Gastroesophageal sphincter (tissue), 3 donors: ENCODE results near the gene KIRREL1.

Source experiments
- EP300 ChIP-seq: sonication (generic); formaldehyde crosslinking; IDR thresholded peaks from one replicate; pipeline ENCODE4 v1.6.1; 2017; ENCODE audit warnings: antibody characterized with exemption, mild to moderate bottlenecking
- POLR2A ChIP-seq, 2 donors: fragments of 450-650 bp; IDR thresholded peaks; one replicate each; pipeline ENCODE4 v1.6.1; 2017; ENCODE audit warnings: antibody characterized with exemption in 2 of 2, mild to moderate bottlenecking in 2 of 2, moderate library complexity in 1 of 2
- POLR2AphosphoS5 ChIP-seq: sonication (generic); formaldehyde crosslinking; IDR thresholded peaks from one replicate; pipeline ENCODE4 v1.6.1; 2017; ENCODE audit warnings: antibody characterized with exemption
- TF ChIP-seq, protein P1 (sequence below), 4 experiments: fragments of 200-600 bp in 2 of 4; fragments of 450-650 bp in 2 of 4; sonication (generic) in 1 of 4; IDR thresholded peaks; one replicate each; pipeline ENCODE4 v1.5.1; 2017 to 2019; ENCODE audit warnings: antibody characterized with exemption in 4 of 4, mild to moderate bottlenecking in 2 of 4, moderate library complexity in 2 of 4

DNA sequence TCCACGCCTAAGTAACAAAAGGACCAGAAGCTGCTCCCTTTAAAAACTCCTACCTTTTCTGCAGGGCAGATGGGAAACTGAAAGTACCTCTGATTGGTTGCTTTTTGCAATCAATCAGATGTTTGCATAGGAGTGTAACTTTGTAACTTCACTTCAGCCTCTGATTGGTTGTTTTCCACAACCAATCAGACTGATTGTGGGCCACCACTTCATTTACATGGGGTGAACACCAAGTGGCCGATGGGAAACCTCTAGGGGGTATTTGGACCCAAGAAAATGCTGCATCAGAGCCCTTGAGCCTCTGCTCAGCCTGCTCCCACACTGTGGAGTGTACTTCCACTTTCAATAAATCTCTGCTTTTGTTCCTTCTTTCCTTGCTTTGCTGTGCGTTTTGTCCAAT lies 154.4 kb downstream of the KIRREL1 start:
- no peak for TF ChIP-seq POLR2A (IDR thresholded peaks at IDR 0.05)
- TF ChIP-seq, protein P1, sequence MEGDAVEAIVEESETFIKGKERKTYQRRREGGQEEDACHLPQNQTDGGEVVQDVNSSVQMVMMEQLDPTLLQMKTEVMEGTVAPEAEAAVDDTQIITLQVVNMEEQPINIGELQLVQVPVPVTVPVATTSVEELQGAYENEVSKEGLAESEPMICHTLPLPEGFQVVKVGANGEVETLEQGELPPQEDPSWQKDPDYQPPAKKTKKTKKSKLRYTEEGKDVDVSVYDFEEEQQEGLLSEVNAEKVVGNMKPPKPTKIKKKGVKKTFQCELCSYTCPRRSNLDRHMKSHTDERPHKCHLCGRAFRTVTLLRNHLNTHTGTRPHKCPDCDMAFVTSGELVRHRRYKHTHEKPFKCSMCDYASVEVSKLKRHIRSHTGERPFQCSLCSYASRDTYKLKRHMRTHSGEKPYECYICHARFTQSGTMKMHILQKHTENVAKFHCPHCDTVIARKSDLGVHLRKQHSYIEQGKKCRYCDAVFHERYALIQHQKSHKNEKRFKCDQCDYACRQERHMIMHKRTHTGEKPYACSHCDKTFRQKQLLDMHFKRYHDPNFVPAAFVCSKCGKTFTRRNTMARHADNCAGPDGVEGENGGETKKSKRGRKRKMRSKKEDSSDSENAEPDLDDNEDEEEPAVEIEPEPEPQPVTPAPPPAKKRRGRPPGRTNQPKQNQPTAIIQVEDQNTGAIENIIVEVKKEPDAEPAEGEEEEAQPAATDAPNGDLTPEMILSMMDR (IDR thresholded peaks at IDR 0.05) = no peak
- no peak for TF ChIP-seq EP300
- no peak for TF ChIP-seq POLR2AphosphoS5
